Heart left ventricle (tissue), 13 donors: ENCODE measurements around the gene PVR.

Experiments
- POLR2A ChIP-seq, 2 donors: fragments of 450-650 bp; IDR thresholded peaks; one replicate each; pipeline ENCODE4 v1.6.1; 2017; ENCODE audit warnings: antibody characterized with exemption in 2 of 2, mild to moderate bottlenecking in 2 of 2, moderate library complexity in 2 of 2
- TF ChIP-seq, protein P1 (sequence below), 12 donors: fragments of 200-600 bp; sonication (generic) in 4 of 12; IDR thresholded peaks; one replicate each; pipeline versions ENCODE4 v1.5.0 to v1.8.0; 2018 to 2022; ENCODE audit warnings: antibody characterized with exemption in 12 of 12, mild to moderate bottlenecking in 5 of 12
- donor health status: ischemic (EF 13 %, LVEDD 7.1; RV severe dilation, severe dysfunction).
- donor health status: DM: no; HTN: yes; CAD: no.
- donor health status: DM: no; HTN: no; CAD: no.
- donor health status: ischemic (EF 25% LVEDD 6.9; RV normal size, moderate dysfunction).
- donor health status: ischemic (EF 25% LVEDD 5.7; RV mildly dilated, moderate dysfunction).
- donor health status: ischemic (EF 35%, LVEDD 5.7; RV mildly dilated, moderate dysfunction).
- donor health status: nonischemic (EF 11% LVEDD 7.7; RV severe dilation, severe dysfunction).
- donor health status: DM: yes; HTN: yes; CAD: no.
- donor health status: PGD.
- donor health status: ischemic (EF 29% LVEDD 5.4; RV normal size, mild dysfunction).
- donor health status: nonischemic (EF 23%, LVEDD 6.1; RV moderate dilation, normal function).

DNA sequence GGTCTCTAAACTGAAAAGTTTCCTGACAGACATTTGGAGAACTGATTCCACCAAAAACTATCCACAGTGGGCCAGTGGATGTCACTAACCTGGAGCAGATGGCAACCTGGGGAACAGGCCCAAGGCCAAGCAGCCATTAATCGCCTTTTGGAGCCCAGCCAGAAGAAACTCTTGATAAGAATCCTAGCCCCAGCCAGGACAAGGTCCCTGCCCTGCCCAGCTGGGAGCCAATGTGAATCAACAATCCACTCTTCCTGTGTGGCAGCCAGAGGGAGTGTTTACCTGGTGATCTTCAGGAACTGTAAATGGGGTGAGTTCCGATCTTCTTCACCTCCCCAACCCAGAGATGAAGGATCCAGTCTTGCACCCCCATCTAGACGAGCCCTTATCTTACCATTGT is 44.8 kb upstream of the PVR start:
- no peak for TF ChIP-seq POLR2A (IDR thresholded peaks at IDR 0.05)
- TF ChIP-seq, protein P1, sequence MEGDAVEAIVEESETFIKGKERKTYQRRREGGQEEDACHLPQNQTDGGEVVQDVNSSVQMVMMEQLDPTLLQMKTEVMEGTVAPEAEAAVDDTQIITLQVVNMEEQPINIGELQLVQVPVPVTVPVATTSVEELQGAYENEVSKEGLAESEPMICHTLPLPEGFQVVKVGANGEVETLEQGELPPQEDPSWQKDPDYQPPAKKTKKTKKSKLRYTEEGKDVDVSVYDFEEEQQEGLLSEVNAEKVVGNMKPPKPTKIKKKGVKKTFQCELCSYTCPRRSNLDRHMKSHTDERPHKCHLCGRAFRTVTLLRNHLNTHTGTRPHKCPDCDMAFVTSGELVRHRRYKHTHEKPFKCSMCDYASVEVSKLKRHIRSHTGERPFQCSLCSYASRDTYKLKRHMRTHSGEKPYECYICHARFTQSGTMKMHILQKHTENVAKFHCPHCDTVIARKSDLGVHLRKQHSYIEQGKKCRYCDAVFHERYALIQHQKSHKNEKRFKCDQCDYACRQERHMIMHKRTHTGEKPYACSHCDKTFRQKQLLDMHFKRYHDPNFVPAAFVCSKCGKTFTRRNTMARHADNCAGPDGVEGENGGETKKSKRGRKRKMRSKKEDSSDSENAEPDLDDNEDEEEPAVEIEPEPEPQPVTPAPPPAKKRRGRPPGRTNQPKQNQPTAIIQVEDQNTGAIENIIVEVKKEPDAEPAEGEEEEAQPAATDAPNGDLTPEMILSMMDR (IDR thresholded peaks at IDR 0.05) = no peak
